Osteocyte (in vitro differentiated cells): Measurements from ENCODE around the gene PTBP3. TPM values are rescaled to one million over a fixed set of nuclear protein-coding genes. Genes with fewer than 3 reads are reported as not detected.
A peak's percentile ranks its signal among the peaks of the same experiment; 100 is the strongest.

Experiments
- DNase-seq: peaks from one replicate; pipeline ENCODE4 v3.0.0; 2021; ENCODE audit warnings: mixed read lengths; ENCODE audit not compliant: unreplicated experiment; ENCODE audit errors: extremely low spot score
- H3K27ac Mint-ChIP-seq: one replicate; pipeline ENCODE4 v1.8.0; 2021; ENCODE audit warnings: mild to moderate bottlenecking, mixed read lengths; ENCODE audit not compliant: unreplicated experiment
- H3K27me3 Mint-ChIP-seq: one replicate; pipeline ENCODE4 v1.8.0; 2021; ENCODE audit warnings: mixed read lengths; ENCODE audit not compliant: unreplicated experiment
- H3K36me3 Mint-ChIP-seq: one replicate; pipeline ENCODE4 v1.8.0; 2021; ENCODE audit warnings: mixed read lengths; ENCODE audit not compliant: unreplicated experiment
- H3K4me1 Mint-ChIP-seq: one replicate; pipeline ENCODE4 v1.8.0; 2021; ENCODE audit warnings: mixed read lengths; ENCODE audit not compliant: unreplicated experiment
- H3K4me3 Mint-ChIP-seq: one replicate; pipeline ENCODE4 v1.8.0; 2021; ENCODE audit warnings: mild to moderate bottlenecking, moderate library complexity, mixed read lengths; ENCODE audit not compliant: unreplicated experiment
- H3K9me3 Mint-ChIP-seq: one replicate; pipeline ENCODE4 v1.8.0; 2021; ENCODE audit warnings: mixed read lengths; ENCODE audit not compliant: unreplicated experiment
- CTCF ChIP-seq: fragments of 200-600 bp; sonication (generic); IDR thresholded peaks from 2 replicates; pipeline ENCODE4 v1.5.0; 2021; ENCODE audit warnings: antibody characterized with exemption, mild to moderate bottlenecking, moderate library complexity
- long read RNA-seq: library from polyadenylated mRNA; unstranded; transcript quantifications from one replicate; pipeline ENCODE4 v2.0.0, GENCODE V29; 2021
- total RNA-seq: library from RNA; stranded (reverse); gene quantifications from 2 replicates; pipeline ENCODE4 v1.2.1, GENCODE V29; 2021

Gene PTBP3
- 47.6 and 58.9 TPM in 2 replicates for total RNA-seq
- long read RNA-seq, full-length matches to known transcripts: 15 of 46 reads
- long read RNA-seq, partial matches to known transcripts: 8 of 46 reads
- long read RNA-seq, other reads (novel, unspliced or antisense): 23 of 46 reads

GRCh38 chr9:112332977-112333638, at the start of gene PTBP3:
TSS of gene PTBP3 (minus strand) at chr9:112333619. CDS start at chr9:112297865, 35,754 bp downstream.
- Mint-ChIP-seq H3K27ac (peak within 1 kb of the TSS; percentile 99), H3K9me3 (no peaks in the 10 kb centered on the region), H3K4me3 (peak within 1 kb of the TSS; percentile 92), H3K27me3 (no peaks in the 10 kb centered on the region), H3K4me1 (peaks cover 34% of the 10 kb centered on the region), H3K36me3 (no peaks in the 10 kb centered on the region)
- DNase-seq: peak; percentile 91
- TF ChIP-seq CTCF: no peak

- Mint-ChIP-seq H3K36me3 (peaks cover 6% of the 10 kb centered on the region), H3K9me3 (no peaks in the 10 kb centered on the region), H3K4me1 (peaks cover 56% of the 10 kb centered on the region), H3K27me3 (no peaks in the 10 kb centered on the region), H3K4me3 (no peak overlapping the region), H3K27ac (peak overlapping the region; percentile 12)
- DNase-seq: peak; percentile 15
- no peak for TF ChIP-seq CTCF
Observed at GRCh38 chr9:112382501-112383364, 49.3 kb upstream of the PTBP3 start.

- DNase-seq: peak; percentile 19
- Mint-ChIP-seq H3K4me3 (no peak overlapping the region), H3K27me3 (no peaks in the 10 kb centered on the region), H3K27ac (no peak overlapping the region), H3K36me3 (peaks cover 3% of the 10 kb centered on the region), H3K4me1 (peaks cover 59% of the 10 kb centered on the region), H3K9me3 (no peaks in the 10 kb centered on the region)
- no peak for TF ChIP-seq CTCF
Observed at GRCh38 chr9:112382066-112382465, 48.6 kb upstream of the PTBP3 start.

GRCh38 chr9:112380825-112381221, 47.4 kb upstream of the PTBP3 start:
- Mint-ChIP-seq H3K36me3 (no peaks in the 10 kb centered on the region), H3K27ac (peak overlapping the region; percentile 92), H3K27me3 (no peaks in the 10 kb centered on the region), H3K4me1 (peaks cover 59% of the 10 kb centered on the region), H3K9me3 (no peaks in the 10 kb centered on the region), H3K4me3 (peak overlapping the region; percentile 96)
- DNase-seq: no peak
- no peak for TF ChIP-seq CTCF
